Tibial nerve (tissue), 4 donors: ENCODE data around the gene C1orf94. TPM values are rescaled to one million over a fixed set of nuclear protein-coding genes. Genes with fewer than 3 reads are reported as not detected.

Source experiments
- DNase-seq, 2 donors: peaks; one replicate each; pipeline ENCODE4 v3.0.0-alpha.2; 2019; ENCODE audit warnings: low spot score in 2 of 2
- H3K27ac ChIP-seq, 4 donors: fragments of 200-600 bp; sonication (generic) in 3 of 4; one replicate each; pipeline ENCODE4 v1.5.1; 2017 to 2019; ENCODE audit warnings: mild to moderate bottlenecking in 1 of 4
- H3K27me3 ChIP-seq, 2 donors: fragments of 200-600 bp; sonication (generic) in 1 of 2; one replicate each; pipeline versions ENCODE4 v1.5.1 to v1.6.0; 2017 to 2019
- H3K36me3 ChIP-seq, 3 donors: fragments of 200-600 bp; sonication (generic); one replicate each; pipeline ENCODE4 v1.5.1; 2018 to 2019
- H3K4me1 ChIP-seq, 4 donors: fragments of 200-600 bp; sonication (generic) in 3 of 4; one replicate each; pipeline ENCODE4 v1.5.1; 2017 to 2019
- H3K4me3 ChIP-seq, 4 donors: fragments of 200-600 bp; sonication (generic) in 3 of 4; one replicate each; pipeline ENCODE4 v1.5.1; 2017 to 2019; ENCODE audit warnings: mild to moderate bottlenecking in 1 of 4, moderate library complexity in 1 of 4
- H3K9me3 ChIP-seq, 4 donors: fragments of 200-600 bp; sonication (generic) in 3 of 4; one replicate each; pipeline ENCODE4 v1.5.1; 2017 to 2019
- EP300 ChIP-seq, 2 donors: sonication (generic); formaldehyde crosslinking; IDR thresholded peaks; one replicate each; pipeline ENCODE4 v1.6.1; 2017; ENCODE audit warnings: antibody characterized with exemption in 2 of 2, mild to moderate bottlenecking in 1 of 2
- POLR2A ChIP-seq, 2 donors: fragments of 450-650 bp; IDR thresholded peaks; one replicate each; pipeline ENCODE4 v1.6.1; 2017; ENCODE audit warnings: antibody characterized with exemption in 2 of 2, mild to moderate bottlenecking in 2 of 2, moderate library complexity in 2 of 2
- WGBS, 2 donors: methylation state at CpG; one replicate each; pipeline ENCODE4 v1.1.5; 2018; 5-methylcytosine and 5-hydroxymethylcytosine counted together
- total RNA-seq, 4 donors: library from RNA; depleted of rRNA; stranded (reverse); fragments of >200 nt; gene quantifications; one replicate each; pipeline ENCODE4 v1.1.0, GENCODE V29; 2016
- TF ChIP-seq, protein P1 (sequence below), 5 experiments: fragments of 200-600 bp in 3 of 5; fragments of 450-650 bp in 2 of 5; sonication (generic) in 3 of 5; IDR thresholded peaks; one replicate each; pipeline ENCODE4 v1.5.1; 2016 to 2019; ENCODE audit warnings: antibody characterized with exemption in 5 of 5, mild to moderate bottlenecking in 3 of 5, moderate library complexity in 2 of 5

C1orf94 gene
- total RNA-seq, 4 donors from 2014 or later: not detected

DNA sequence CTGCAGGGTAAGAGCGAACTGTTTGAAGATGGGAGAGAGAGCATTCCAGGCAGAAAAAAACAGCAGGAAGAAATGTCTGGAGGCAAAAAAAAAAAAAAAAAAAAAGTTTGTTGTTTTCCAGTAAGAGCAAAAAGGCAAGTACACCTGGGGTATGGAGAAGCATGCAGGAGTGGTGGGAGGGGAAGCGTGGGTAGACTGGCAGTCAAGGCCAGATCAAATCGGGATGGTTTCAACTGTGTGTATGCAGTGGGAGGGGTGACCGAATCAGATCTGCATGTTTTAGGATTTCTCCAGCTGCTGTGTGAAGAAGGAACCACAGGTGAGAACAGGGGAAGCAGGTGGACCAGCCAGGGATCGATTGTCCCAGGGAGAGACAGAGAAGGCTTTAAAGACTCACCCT is 46.4 kb upstream of the C1orf94 start:
- no peak for TF ChIP-seq POLR2A (IDR thresholded peaks at IDR 0.05)
- TF ChIP-seq EP300 (IDR thresholded peaks at IDR 0.05): no peak
- TF ChIP-seq, protein P1, sequence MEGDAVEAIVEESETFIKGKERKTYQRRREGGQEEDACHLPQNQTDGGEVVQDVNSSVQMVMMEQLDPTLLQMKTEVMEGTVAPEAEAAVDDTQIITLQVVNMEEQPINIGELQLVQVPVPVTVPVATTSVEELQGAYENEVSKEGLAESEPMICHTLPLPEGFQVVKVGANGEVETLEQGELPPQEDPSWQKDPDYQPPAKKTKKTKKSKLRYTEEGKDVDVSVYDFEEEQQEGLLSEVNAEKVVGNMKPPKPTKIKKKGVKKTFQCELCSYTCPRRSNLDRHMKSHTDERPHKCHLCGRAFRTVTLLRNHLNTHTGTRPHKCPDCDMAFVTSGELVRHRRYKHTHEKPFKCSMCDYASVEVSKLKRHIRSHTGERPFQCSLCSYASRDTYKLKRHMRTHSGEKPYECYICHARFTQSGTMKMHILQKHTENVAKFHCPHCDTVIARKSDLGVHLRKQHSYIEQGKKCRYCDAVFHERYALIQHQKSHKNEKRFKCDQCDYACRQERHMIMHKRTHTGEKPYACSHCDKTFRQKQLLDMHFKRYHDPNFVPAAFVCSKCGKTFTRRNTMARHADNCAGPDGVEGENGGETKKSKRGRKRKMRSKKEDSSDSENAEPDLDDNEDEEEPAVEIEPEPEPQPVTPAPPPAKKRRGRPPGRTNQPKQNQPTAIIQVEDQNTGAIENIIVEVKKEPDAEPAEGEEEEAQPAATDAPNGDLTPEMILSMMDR (IDR thresholded peaks at IDR 0.05): no peak
- H3K27ac ChIP-seq: no peak overlapping the region
- DNase-seq: no peak
- no peak overlapping the region for H3K4me3 ChIP-seq
- H3K9me3 ChIP-seq: no peaks in the 10 kb centered on the region
- WGBS, 2 donors: 83 to 92% methylated on average over 5 of the region's 5 CpGs
- no peaks in the 10 kb centered on the region for H3K36me3 ChIP-seq
- no peaks in the 10 kb centered on the region for H3K27me3 ChIP-seq
- H3K4me1 ChIP-seq: no peaks in the 10 kb centered on the region

- Histone ChIP-seq H3K4me1 (no peaks in the 10 kb centered on the region), H3K27ac (no peak overlapping the region), H3K9me3 (no peaks in the 10 kb centered on the region), H3K4me3 (no peak overlapping the region), H3K36me3 (no peaks in the 10 kb centered on the region), H3K27me3 (no peaks in the 10 kb centered on the region)
- TF ChIP-seq POLR2A (IDR thresholded peaks at IDR 0.05) (no peak), EP300 (IDR thresholded peaks at IDR 0.05) (no peak)
- TF ChIP-seq, protein P1 (IDR thresholded peaks at IDR 0.05): no peak
- no peak for DNase-seq
- 89 to 91% methylated on average over 3 of the region's 3 CpGs for WGBS, 2 donors
Observed at GRCh38 chr1:34131396-34132160, 45.1 kb upstream of the C1orf94 start.

DNA sequence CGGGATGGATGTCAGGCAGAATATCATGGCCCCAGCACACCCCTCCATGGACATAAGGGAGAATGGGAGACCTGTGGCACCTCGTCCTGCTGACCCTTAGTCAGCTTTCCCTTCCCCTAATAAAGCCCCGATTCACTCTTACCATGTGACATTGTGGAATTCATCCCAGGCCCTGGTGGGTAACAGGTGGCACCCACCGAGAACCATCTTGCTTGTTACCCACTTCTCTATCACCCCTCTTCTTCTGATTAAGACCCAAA is 44.6 kb upstream of the C1orf94 start:
- Histone ChIP-seq H3K4me3 (no peak overlapping the region), H3K36me3 (no peaks in the 10 kb centered on the region), H3K4me1 (no peaks in the 10 kb centered on the region), H3K27ac (no peak overlapping the region), H3K9me3 (no peaks in the 10 kb centered on the region), H3K27me3 (no peaks in the 10 kb centered on the region)
- WGBS, 2 donors: 78 to 92% methylated on average over 4 of the region's 4 CpGs
- DNase-seq: no peak
- TF ChIP-seq, protein P1 (IDR thresholded peaks at IDR 0.05): no peak
- TF ChIP-seq POLR2A (IDR thresholded peaks at IDR 0.05) (no peak), EP300 (IDR thresholded peaks at IDR 0.05) (no peak)

GRCh38 chr1:34137411-34137810 is 39.3 kb upstream of the C1orf94 start:
- H3K27ac ChIP-seq: no peak overlapping the region
- TF ChIP-seq, protein P1 (IDR thresholded peaks at IDR 0.05): no peak
- TF ChIP-seq EP300 (IDR thresholded peaks at IDR 0.05): no peak
- TF ChIP-seq POLR2A (IDR thresholded peaks at IDR 0.05): no peak
- H3K4me3 ChIP-seq: no peak overlapping the region
- no peaks in the 10 kb centered on the region for H3K27me3 ChIP-seq
- no peaks in the 10 kb centered on the region for H3K9me3 ChIP-seq
- DNase-seq: no peak
- H3K4me1 ChIP-seq: no peaks in the 10 kb centered on the region
- H3K36me3 ChIP-seq: no peaks in the 10 kb centered on the region
- 77 to 78% methylated on average over 3 of the region's 3 CpGs for WGBS, 2 donors

DNA sequence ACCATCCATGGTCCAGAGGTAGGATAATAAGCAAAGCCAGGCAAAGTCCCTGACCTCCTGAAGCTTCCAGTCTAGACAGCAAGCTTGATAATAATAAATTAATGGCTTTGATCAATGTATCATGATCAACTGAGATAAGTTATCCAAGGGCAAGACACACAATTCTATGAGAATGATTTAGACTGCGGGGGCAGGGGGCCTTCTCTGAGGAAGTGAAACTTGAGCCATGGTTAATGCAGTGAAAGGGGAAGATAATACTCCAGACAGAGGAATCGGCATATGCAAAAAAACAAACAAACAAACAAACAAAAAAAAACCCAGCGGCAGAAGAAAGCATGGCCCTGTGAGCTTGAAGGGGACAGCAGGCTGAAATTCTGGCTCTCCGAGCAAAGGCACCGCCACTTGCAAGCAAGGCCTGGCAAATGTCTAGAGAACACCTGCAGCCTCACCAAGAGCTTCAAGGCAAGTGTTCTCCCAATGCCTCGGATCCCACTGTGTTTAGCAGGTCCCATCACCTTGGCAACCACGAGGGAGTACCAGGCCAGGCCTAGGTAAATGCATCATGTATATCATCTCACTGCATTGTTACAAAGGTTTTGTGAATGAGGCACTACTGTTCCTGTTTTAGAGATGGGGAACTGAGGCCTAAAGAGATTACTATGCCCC is 36.6 kb upstream of the C1orf94 start:
- no peak overlapping the region for H3K27ac ChIP-seq
- DNase-seq: no peak
- H3K4me1 ChIP-seq: no peaks in the 10 kb centered on the region
- WGBS, 2 donors: 54 to 65% methylated on average over 7 of the region's 7 CpGs
- no peak overlapping the region for H3K4me3 ChIP-seq
- no peaks in the 10 kb centered on the region for H3K9me3 ChIP-seq
- H3K36me3 ChIP-seq: no peaks in the 10 kb centered on the region
- TF ChIP-seq POLR2A (IDR thresholded peaks at IDR 0.05): no peak
- TF ChIP-seq, protein P1 (IDR thresholded peaks at IDR 0.05): no peak
- TF ChIP-seq EP300 (IDR thresholded peaks at IDR 0.05): no peak
- no peaks in the 10 kb centered on the region for H3K27me3 ChIP-seq
